ENCODE results near the gene SIK3.

Gene SIK3

GRCh38 chr11:116958246-116958645, 140.0 kb downstream of the SIK3 start:
- DNase-seq = no peak

GRCh38 chr11:116955949-116956348, 142.3 kb downstream of the SIK3 start:
- DNase-seq = no peak

- no peak for DNase-seq
Measured at GRCh38 chr11:116955548-116955947, 142.7 kb downstream of the SIK3 start.

GRCh38 chr11:116953530-116954285, 144.5 kb downstream of the SIK3 start:
- DNase-seq = no peak

GRCh38 chr11:116951762-116952161, 146.5 kb downstream of the SIK3 start:
- DNase-seq = no peak

GRCh38 chr11:116950210-116950609, 148.0 kb downstream of the SIK3 start:
- DNase-seq = no peak

GRCh38 chr11:116948391-116948790, 149.8 kb downstream of the SIK3 start:
- DNase-seq = no peak

- no peak for DNase-seq
Measured at GRCh38 chr11:116946414-116946813, 151.8 kb downstream of the SIK3 start.

GRCh38 chr11:116939499-116939898, 158.7 kb downstream of the SIK3 start:
- no peak for DNase-seq

GRCh38 chr11:116938471-116939070, 159.7 kb downstream of the SIK3 start:
- no peak for DNase-seq

- DNase-seq = no peak
Measured at GRCh38 chr11:116936754-116937446, 161.3 kb downstream of the SIK3 start.

GRCh38 chr11:116935514-116935913, 162.7 kb downstream of the SIK3 start:
- no peak for DNase-seq

GRCh38 chr11:116935089-116935488, 163.1 kb downstream of the SIK3 start:
- no peak for DNase-seq

- DNase-seq = no peak
Measured at GRCh38 chr11:116933961-116934360, 164.3 kb downstream of the SIK3 start.

GRCh38 chr11:116932181-116932580, 166.0 kb downstream of the SIK3 start:
- DNase-seq = peak in 3 of 6 experiments; percentile 30 to 55 (median 35)

- DNase-seq = peak; percentile 14 to 78 (median 48)
Measured at GRCh38 chr11:116931206-116931953, 166.8 kb downstream of the SIK3 start.

GRCh38 chr11:116930586-116930985, 167.6 kb downstream of the SIK3 start:
- DNase-seq = peak in 2 of 6 experiments; percentile 27 to 30

GRCh38 chr11:116930177-116930576, 168.1 kb downstream of the SIK3 start:
- DNase-seq = peak in 4 of 6 experiments; percentile 3 to 53 (median 40)

GRCh38 chr11:116929414-116930090, 168.7 kb downstream of the SIK3 start:
- no peak for DNase-seq

GRCh38 chr11:116928845-116929244, 169.4 kb downstream of the SIK3 start:
- DNase-seq = no peak

GRCh38 chr11:116928102-116928777, 170.0 kb downstream of the SIK3 start:
- DNase-seq = peak in 3 of 6 experiments; percentile 32 to 53 (median 45)

Data from stimulated activated naive CD4-positive, alpha-beta T cell (primary cell).